GM19455 (cell line): Measurements from ENCODE around the gene TULP4.
A peak's percentile ranks its signal among the peaks of the same experiment; 100 is the strongest.

Source experiments
- ATAC-seq: cut with Tn5 transposase; IDR thresholded peaks from one replicate; pipeline ENCODE4 v1.9.1; 2021; ENCODE audit not compliant: unreplicated experiment

Gene TULP4

DNA sequence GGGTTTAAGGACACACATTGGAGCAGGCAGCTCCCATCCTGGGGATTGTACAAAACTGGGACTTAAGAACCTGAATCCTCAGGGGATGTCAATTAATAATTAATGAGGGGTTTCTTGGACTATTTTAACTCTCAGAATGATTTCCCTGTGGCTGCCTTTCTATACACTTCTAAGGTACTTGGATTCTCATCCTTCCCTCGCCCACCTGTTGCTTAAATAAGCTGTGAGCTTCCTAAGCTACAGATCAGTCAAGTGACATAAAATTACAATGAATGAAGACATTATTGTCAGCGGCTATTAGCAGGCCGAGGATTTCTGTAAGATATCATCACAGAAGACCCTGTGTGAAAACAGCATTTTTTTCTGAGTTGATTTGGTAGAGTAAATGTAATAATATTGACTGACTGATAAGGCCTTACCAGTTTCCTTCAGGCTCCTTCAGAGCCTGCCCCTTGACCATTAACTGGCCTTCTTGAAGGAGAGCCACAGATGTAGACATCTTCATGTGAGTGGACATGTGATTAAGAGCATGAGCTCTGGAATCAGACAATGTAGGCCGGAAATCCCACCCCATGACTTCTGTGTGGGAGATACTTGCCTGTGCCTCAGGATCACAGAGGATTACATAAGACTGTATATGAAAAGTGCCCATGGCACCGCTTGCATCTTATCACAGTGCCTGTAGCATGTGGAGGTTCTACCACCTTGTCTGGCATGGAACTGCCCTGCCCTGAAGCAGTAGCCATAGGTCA, 101.7 kb downstream of the TULP4 start:
- no peak for ATAC-seq

DNA sequence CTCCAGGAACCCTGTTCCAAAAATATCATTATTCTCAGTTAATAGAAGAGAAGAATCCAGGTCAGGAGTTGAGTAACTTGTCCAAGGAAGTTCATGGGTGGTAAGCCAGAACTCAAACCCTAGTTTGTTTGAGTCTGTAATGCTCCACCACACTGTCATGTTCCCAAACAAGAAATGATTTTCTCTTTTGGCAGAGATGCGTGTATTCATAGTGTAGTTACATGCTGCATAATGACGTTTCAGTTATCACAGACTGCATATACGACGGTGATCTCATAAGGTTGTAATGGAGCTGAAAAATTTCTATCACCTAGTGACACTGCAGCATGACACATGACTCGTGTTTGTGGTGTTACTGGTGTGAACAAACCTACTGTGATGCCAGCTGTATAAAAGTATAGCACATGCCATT, 102.6 kb downstream of the TULP4 start:
- ATAC-seq, result no peak

DNA sequence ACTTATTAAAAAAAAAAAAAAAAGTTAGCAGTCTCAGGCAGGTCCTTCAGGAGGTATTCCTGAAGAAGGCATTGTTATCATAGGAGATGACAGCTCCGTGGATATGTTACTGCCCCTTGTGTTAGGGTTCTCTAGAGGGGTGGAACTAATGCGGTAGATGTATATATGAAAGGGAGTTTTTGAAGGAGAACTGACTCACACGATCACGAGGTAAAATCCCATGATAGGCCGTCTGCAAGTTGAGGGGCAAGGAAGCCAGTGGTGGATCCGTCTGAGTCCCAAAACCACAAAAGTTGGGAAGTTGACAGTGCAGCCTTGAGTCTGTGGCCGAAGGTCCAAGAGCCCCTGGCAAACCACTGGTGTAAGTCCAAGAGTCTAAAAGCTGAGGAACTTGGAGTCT, 103.4 kb downstream of the TULP4 start:
- no peak for ATAC-seq

GRCh38 chr6:158416883-158417759, 104.9 kb downstream of the TULP4 start:
- no peak for ATAC-seq

DNA sequence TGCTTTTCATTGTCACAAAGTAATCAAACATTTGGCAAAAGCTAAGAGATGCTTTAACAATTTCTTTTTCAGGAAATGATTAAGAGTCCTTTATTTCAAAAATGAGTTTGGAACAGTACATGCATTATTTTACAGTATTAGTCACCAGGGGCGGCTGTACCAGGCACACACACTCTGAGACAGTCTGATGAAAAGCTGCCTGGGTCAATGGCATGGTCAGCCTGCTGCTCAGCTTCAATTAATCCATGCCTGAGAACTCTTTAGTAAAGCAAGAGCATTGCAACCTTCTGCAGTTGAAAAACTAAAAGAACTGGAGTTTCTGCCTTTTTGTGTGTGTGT, 105.5 kb downstream of the TULP4 start:
- ATAC-seq, result no peak

DNA sequence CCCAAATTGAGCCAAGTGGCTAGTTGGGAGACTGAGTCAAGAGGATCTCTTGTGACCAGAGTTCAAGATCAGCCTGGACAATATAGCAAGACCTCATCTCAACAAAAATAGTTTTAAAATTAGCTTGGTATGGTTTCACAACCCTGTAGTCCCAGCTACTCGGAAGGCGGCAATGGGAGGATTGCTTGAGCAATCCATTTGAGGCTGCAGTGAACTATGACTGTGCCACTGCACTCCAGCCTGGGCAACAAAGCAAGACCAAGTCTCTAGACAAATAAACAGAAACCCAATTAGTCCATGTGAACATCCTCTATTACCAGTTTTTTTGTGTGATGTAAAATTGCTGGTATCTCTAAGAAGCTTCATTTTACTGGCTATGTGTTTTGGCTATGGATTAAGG, 106.2 kb downstream of the TULP4 start:
- no peak for ATAC-seq

DNA sequence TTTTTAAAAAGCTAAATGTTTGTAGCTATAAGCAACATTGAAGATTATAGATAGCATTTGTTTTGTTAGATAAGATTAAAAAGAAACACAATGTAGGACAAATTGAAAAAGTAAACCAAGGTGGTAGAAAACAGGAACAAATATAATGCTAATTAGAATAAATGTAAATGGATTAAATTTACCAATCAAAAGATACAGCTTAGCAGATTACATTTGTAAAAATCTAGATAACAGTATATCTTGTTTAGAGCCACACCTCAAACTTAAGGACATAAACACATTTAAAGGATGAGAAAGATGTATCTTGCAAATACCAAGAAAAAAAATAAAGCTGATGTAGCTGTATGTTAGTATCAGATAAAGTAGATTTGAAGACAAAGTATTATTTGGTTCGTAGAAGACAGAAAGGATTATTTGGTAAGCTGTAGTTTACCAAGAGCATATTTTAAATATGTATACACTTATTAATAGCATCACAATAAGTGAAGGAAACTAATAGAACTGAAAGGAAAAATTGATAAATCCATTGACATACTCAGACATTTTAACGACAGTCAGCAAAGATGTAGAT, 107.2 kb downstream of the TULP4 start:
- ATAC-seq, result no peak

DNA sequence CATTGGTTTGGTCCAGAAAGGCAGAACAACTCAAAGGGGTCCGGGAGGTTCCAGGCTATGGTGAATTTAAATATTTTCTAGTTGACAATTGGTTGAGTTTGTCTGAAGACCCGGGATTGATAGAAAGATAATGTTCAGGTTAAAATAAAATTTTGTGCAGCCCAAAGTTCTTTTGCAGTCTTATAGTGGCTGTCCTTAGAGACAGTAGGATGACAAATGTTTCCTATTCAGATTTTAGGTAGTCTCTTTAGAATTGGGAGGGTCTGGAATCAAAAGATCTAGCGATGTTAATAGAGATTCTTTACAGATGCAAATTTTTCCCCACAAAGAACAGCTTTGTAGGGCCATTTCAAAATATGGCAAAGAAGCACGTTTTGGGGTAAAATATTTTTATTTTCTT, 109.1 kb downstream of the TULP4 start:
- ATAC-seq, result no peak

GRCh38 chr6:158422629-158423238, 110.5 kb downstream of the TULP4 start:
- no peak for ATAC-seq

GRCh38 chr6:158431036-158431435, 118.8 kb downstream of the TULP4 start:
- no peak for ATAC-seq

DNA sequence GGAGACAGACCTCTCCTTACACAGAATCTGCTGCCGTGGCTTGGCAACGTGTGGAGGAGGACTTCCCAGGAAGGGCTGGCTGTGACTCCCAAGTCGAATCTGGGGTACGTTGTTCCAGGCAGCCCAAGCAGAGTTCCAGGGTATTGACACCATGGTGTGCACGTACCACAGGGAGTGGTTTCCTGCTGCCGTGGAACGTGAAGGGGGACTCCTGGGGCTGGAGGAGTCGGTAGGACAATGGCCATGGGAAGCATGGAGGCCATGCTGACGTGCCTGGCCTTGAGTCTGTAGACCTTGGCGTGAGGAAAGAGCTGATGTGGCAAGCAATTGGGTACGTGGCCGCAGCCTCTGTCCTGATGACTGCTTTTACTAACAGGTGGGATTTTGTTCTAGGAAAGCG, 119.3 kb downstream of the TULP4 start:
- ATAC-seq, result no peak

- no peak for ATAC-seq
Observed at GRCh38 chr6:158437571-158437970, 125.3 kb downstream of the TULP4 start.

DNA sequence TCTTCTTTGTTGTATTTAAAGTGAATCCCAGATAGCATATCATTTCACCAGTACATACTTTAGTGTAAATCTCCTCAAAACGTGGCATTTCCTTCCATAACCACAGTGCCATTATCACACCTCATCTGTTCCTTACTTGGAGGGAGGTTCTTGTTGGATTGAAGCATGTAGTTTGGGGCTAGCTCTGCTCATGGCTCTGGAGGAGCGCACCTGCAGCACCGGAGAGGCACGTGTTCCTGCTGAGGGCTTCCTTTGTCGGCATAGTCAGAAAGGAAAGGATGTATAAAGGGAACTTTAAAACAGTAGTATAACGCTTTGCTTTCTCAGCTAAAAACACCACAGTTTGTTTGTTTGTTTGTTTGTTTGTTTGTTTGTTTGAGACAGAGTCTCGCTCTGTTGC, 126.0 kb downstream of the TULP4 start:
- ATAC-seq, result no peak

GRCh38 chr6:158439255-158439654, 127.0 kb downstream of the TULP4 start:
- ATAC-seq, result peak; percentile 97

GRCh38 chr6:158441716-158442215, 129.5 kb downstream of the TULP4 start:
- no peak for ATAC-seq

DNA sequence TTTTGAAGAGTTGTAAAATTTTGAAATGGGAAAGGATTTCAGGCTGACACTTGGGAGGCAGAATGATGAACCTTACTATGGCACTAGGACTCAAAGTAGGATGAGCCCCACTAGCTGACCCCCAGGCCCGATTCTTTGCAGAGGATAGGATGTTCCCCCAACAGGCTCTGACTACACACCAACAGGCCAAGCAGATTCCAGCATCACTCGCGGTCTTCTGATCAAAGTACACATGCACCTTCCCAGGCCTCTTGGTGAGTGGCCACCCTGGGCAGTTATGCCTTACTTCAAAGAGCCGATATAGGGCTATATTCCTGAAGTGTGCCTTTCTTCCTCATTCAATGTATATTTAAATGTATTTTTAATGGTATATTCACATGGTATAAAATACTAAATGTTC, 130.0 kb downstream of the TULP4 start:
- ATAC-seq, result no peak

- ATAC-seq, result no peak
Observed at GRCh38 chr6:158445426-158446085, 133.3 kb downstream of the TULP4 start.

DNA sequence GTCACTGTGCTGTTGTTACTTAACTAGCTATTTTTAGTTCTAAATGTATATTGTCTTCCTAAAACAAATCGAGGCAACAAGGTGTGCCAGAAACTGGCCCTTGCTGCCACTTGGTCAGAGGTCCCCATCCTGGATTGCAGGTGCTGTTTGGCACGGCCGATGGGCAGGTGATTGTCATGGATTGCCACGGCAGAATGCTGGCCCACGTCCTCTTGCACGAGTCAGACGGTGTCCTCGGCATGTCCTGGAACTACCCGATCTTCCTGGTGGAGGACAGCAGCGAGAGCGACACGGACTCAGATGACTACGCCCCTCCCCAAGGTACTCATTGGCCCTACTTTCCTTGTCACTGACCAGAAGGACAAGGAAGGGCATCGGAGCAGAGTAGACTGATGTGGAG, 136.6 kb downstream of the TULP4 start:
- no peak for ATAC-seq

GRCh38 chr6:158452191-158452590, 139.9 kb downstream of the TULP4 start:
- ATAC-seq, result no peak

DNA sequence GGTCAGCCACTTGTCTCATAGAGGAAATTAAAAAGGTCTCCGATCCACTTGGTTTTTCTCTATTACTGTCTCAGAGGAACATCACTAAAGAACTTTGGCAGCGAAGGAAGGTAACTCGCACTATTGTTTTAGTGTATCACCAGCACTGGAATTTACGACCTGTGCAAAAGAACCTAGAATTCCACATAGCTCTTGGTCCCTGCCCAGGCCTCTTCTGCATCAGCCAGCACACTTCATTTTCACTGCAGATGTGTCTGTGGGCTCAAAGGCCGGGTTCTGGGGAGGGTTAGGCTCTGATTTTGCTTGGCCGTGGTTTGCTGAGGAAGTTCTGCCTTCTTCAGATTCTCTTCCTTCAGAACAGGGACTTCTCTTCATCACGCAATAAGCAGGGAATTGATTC, 144.9 kb downstream of the TULP4 start:
- ATAC-seq, result no peak
